Activated CD4-positive, alpha-beta T cell treated with anti-CD3 and anti-CD28 coated beads, Interleukin-2, amount 10 ng/mL, durations not matched to agents 24 days and 14 days (primary cell): Measurements from ENCODE around the gene STIP1. TPM values are rescaled to one million over a fixed set of nuclear protein-coding genes. Genes with fewer than 3 reads are reported as not detected.

Experiments used
- DNase-seq: peaks from one replicate; pipeline ENCODE4 v3.0.0; 2022
- H3K27ac Mint-ChIP-seq: one replicate; pipeline ENCODE4 v1.8.0; 2022; ENCODE audit warnings: mild to moderate bottlenecking, mixed read lengths
- H3K27me3 Mint-ChIP-seq: one replicate; pipeline ENCODE4 v1.8.0; 2022; ENCODE audit warnings: mixed read lengths
- H3K36me3 Mint-ChIP-seq: one replicate; pipeline ENCODE4 v1.8.0; 2022; ENCODE audit warnings: low read depth, mild to moderate bottlenecking, mixed read lengths
- H3K4me1 Mint-ChIP-seq: one replicate; pipeline ENCODE4 v1.8.0; 2021; ENCODE audit warnings: mixed read lengths
- H3K4me3 Mint-ChIP-seq: one replicate; pipeline ENCODE4 v1.8.0; 2022; ENCODE audit warnings: mild to moderate bottlenecking, moderate library complexity, mixed read lengths
- H3K9me3 Mint-ChIP-seq: one replicate; pipeline ENCODE4 v1.8.0; 2021; ENCODE audit warnings: mixed read lengths
- intact Hi-C: fragments of 100-400 bp; cut with micrococcal nuclease; formaldehyde crosslinking; loops from one replicate; pipeline ENCODE4 v1.15.1; 2023
- total RNA-seq: library from RNA; stranded (reverse); gene quantifications from 2 replicates; pipeline ENCODE4 v1.2.3, GENCODE V29; 2022

STIP1 gene
- total RNA-seq, 1 donor from 2014 or later, result 521 TPM

DNA sequence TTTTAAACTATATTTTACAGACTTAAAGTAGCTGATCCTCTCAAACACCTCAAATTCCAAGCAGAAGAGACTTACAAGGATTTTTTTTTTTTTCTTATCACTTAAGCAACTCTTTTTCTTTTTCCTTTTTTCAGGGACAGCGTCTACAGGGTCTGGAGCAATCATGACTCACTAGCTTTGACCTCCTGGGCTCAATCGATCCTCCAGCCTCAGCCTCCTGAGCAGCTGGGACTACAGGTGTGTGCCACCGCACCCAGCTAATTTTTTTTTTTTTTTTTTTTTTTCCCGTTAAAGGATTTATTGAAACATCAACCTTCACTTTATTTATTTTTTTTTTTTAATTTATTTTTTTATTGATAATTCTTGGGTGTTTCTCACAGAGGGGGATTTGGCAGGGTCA is 15.6 kb upstream of the STIP1 start:
- Mint-ChIP-seq H3K4me1 (peaks cover 6% of the 10 kb centered on the region), H3K4me3 (no peak overlapping the region), H3K36me3 (peaks cover 11% of the 10 kb centered on the region), H3K27me3 (no peaks in the 10 kb centered on the region), H3K9me3 (peaks cover 5% of the 10 kb centered on the region), H3K27ac (no peak overlapping the region)
- DNase-seq, result no peak
- intact Hi-C loops, result no loop called here

DNA sequence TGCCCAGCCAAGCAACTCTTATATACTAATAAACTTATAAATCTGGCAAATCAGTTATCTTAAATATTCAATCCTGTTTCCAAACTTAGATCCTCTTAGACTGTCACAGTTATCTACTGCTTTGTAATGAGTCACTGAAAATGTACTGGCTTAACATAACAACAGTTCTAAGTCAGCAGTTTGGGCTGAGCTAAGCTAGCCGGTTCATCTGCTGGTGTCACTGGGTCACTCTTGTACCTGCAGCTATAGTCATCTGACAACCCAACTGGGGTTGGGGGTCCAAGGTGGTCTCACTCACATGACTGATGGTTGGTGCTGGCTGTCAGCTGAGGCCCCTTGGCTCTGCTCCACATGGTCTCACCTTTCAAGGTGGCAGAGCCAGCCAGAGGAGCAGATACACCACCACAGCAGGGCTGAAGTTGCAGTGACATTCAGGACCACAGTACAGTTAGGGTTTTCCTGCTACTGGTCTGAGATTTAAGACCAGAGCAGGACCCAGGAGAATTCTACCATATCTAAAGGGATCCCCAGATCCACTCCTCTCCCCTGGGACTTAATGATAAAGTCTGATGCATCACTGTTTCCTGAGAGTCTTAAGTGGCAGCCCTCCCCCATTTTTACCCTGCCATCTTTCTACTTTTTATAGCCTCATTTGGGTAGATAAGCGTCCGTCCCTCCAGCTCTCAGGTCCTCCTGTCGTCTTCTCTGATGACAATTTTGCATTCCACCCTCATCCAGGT is 12.2 kb upstream of the STIP1 start:
- no peak overlapping the region for H3K4me3 Mint-ChIP-seq
- peaks cover 5% of the 10 kb centered on the region for H3K9me3 Mint-ChIP-seq
- peaks cover 18% of the 10 kb centered on the region for H3K4me1 Mint-ChIP-seq
- no peak for DNase-seq
- intact Hi-C loops, result no loop called here
- H3K27ac Mint-ChIP-seq, result no peak overlapping the region
- H3K36me3 Mint-ChIP-seq, result peaks cover 15% of the 10 kb centered on the region
- H3K27me3 Mint-ChIP-seq, result no peaks in the 10 kb centered on the region

GRCh38 chr11:64176751-64177150 is 9.2 kb upstream of the STIP1 start:
- intact Hi-C loops, result no loop called here
- Mint-ChIP-seq H3K27ac (no peak overlapping the region), H3K4me1 (peaks cover 25% of the 10 kb centered on the region)

DNA sequence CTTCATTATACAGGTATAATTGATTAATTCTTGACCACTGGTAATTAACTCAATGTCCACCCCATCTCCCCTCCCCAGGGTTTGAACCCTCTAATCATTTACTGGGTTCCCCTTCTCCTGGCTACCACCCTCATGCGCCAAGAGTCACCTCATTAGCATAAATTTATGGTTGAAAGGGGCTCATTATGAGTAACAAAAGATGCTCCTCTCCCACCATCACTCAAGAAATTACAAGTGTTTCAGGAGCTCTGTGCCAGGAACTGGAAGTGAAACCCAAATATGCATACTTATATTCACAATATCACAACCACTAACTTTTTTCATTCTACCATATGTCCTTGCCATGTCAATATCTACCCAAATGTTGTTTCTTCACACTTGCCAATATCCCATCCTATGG is 7.8 kb upstream of the STIP1 start:
- H3K4me1 Mint-ChIP-seq, result peaks cover 28% of the 10 kb centered on the region
- peaks cover 19% of the 10 kb centered on the region for H3K36me3 Mint-ChIP-seq
- DNase-seq, result no peak
- H3K27me3 Mint-ChIP-seq, result no peaks in the 10 kb centered on the region
- intact Hi-C loops, result no loop called here
- peaks cover 5% of the 10 kb centered on the region for H3K9me3 Mint-ChIP-seq
- H3K27ac Mint-ChIP-seq, result no peak overlapping the region
- H3K4me3 Mint-ChIP-seq, result no peak overlapping the region

More at GRCh38 chr11:64176751-64177150, 9.2 kb upstream of the STIP1 start:
- no peak overlapping the region for H3K4me3 Mint-ChIP-seq
- H3K9me3 Mint-ChIP-seq, result peaks cover 5% of the 10 kb centered on the region
- DNase-seq, result peak; percentile 71
- H3K36me3 Mint-ChIP-seq, result peaks cover 17% of the 10 kb centered on the region
- no peaks in the 10 kb centered on the region for H3K27me3 Mint-ChIP-seq

GRCh38 chr11:64178951-64179639 is 6.9 kb upstream of the STIP1 start:
- Mint-ChIP-seq H3K36me3 (peaks cover 14% of the 10 kb centered on the region), H3K9me3 (peaks cover 2% of the 10 kb centered on the region), H3K4me1 (peaks cover 36% of the 10 kb centered on the region), H3K27me3 (no peaks in the 10 kb centered on the region), H3K27ac (no peak overlapping the region), H3K4me3 (no peak overlapping the region)
- no peak for DNase-seq
- intact Hi-C loops, result no loop called here

DNA sequence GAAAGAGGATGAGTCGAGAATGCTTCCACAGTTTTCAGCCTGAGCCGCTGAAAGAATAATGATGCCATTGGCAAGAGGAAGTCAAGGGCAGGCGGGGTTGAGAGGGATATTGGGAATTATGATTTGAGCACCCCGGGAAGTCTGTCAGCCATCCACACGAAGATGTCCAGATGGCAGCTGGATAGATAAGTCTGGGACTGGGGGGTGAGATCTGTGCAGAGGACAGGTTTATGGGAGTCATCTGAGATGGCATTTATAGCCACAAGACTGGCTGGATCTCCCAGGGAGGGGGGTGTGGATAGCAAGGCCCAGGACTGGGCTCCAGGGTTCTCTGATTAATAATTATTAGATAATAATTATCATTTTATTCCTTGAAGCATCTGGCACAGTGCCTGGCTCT is 5.1 kb upstream of the STIP1 start:
- intact Hi-C loops, result loop anchor here (10.0 kb wide), 1 partner anchor 1296 kb away; the partner anchor contains the start of gene SLC3A2
- peaks cover 40% of the 10 kb centered on the region for H3K4me1 Mint-ChIP-seq
- peaks cover 15% of the 10 kb centered on the region for H3K36me3 Mint-ChIP-seq
- H3K4me3 Mint-ChIP-seq, result no peak overlapping the region
- H3K27me3 Mint-ChIP-seq, result peaks cover 2% of the 10 kb centered on the region
- no peaks in the 10 kb centered on the region for H3K9me3 Mint-ChIP-seq
- DNase-seq, result no peak
- H3K27ac Mint-ChIP-seq, result peak overlapping the region; percentile 25

DNA sequence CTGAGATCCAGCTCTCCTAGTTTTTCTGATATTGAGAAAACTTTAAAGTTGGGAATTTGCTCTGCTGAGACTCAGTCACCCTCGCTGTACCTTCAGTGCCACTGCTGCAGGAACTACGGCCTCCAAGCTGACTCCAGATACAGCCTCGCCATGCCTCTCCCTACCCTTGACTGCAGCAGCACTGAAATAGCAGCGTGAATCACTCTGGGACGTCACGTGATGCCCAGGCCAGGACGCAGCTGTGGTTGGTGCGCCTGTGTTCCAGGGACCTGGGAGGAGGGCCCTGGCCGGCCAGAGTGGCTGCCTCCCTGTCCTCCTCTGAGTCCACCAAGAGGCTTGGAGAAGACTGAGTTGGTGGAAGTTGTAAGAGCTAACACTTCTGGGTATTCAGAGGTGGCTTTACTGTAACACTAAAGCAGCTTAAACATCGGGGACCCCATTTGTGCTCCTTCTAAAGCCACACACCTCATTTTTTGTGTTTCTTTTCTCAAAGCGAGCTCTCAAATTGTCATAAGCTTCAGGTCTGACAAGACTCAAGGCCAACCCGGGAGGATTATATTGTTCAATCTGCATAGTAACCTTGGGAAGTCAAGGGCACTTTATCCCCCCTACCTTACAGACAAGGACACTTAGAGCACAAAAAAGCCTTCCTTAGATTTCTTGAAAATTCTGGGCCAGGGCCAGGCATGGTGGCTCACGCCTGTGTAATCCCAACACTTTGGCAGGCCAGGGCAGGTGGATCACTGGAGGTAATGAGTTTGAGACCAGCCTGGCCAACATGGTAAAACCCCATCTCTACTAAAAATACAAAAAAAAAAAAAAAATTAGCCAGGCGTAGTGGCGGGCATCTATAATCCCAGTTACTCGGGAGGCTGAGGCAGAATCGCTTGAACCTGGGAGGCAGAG is 4.2 kb upstream of the STIP1 start:
- H3K4me3 Mint-ChIP-seq, result peak overlapping the region; percentile 37
- H3K4me1 Mint-ChIP-seq, result peaks cover 39% of the 10 kb centered on the region
- peak; percentile 83 for DNase-seq
- peaks cover 4% of the 10 kb centered on the region for H3K27me3 Mint-ChIP-seq
- H3K9me3 Mint-ChIP-seq, result no peaks in the 10 kb centered on the region
- no peak overlapping the region for H3K27ac Mint-ChIP-seq
- intact Hi-C loops, result loop anchor here (10.0 kb wide), 1 partner anchor 1297 kb away; the partner anchor contains the start of gene SLC3A2
- H3K36me3 Mint-ChIP-seq, result peaks cover 17% of the 10 kb centered on the region

DNA sequence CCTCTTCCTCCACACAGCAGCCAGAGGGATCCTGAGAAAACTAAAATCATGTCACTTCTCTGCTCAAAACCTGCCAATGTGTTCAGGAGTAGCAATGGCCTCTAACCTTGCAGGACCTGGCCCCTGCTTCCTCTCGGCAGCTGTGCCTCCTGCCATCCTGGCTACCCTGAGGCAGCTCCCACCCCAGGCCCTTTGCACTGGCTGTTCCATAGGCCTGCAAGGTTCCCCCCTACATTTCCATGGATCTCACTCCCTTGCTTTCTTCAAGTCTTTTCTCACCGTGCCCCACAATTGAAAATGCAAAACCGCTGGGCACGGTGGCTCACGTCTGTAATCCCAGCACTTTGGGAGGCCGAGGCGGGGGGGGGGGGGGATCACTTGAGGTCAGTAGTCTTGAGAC is 2.1 kb upstream of the STIP1 start:
- H3K27ac Mint-ChIP-seq, result no peak overlapping the region
- peaks cover 25% of the 10 kb centered on the region for H3K4me1 Mint-ChIP-seq
- peak overlapping the region; percentile 43 for H3K4me3 Mint-ChIP-seq
- peaks cover 4% of the 10 kb centered on the region for H3K27me3 Mint-ChIP-seq
- intact Hi-C loops, result loop anchor here (2.0 to 10.0 kb wide), 2 partner anchors 17 to 1299 kb away; partner anchors contain the start of genes MACROD1 and SLC3A2
- no peak for DNase-seq
- H3K9me3 Mint-ChIP-seq, result no peaks in the 10 kb centered on the region
- peaks cover 19% of the 10 kb centered on the region for H3K36me3 Mint-ChIP-seq

GRCh38 chr11:64185175-64185692 is 737 bp upstream of the STIP1 start:
- no peak overlapping the region for H3K4me3 Mint-ChIP-seq
- H3K27ac Mint-ChIP-seq, result peak overlapping the region; percentile 98
- intact Hi-C loops, result loop anchor here (2.0 to 10.0 kb wide), 3 partner anchors 18 to 1300 kb away; partner anchors contain the start of genes ESRRA, MACROD1 and SLC3A2
- peaks cover 20% of the 10 kb centered on the region for H3K36me3 Mint-ChIP-seq
- no peaks in the 10 kb centered on the region for H3K9me3 Mint-ChIP-seq
- peaks cover 29% of the 10 kb centered on the region for H3K4me1 Mint-ChIP-seq
- peaks cover 4% of the 10 kb centered on the region for H3K27me3 Mint-ChIP-seq
- DNase-seq, result no peak

GRCh38 chr11:64186492-64187165 is 658 bp downstream of the STIP1 start:
- Mint-ChIP-seq H3K4me3 (no peak overlapping the region), H3K27me3 (peaks cover 4% of the 10 kb centered on the region), H3K9me3 (no peaks in the 10 kb centered on the region), H3K36me3 (peaks cover 26% of the 10 kb centered on the region), H3K27ac (no peak overlapping the region), H3K4me1 (peaks cover 27% of the 10 kb centered on the region)
- intact Hi-C loops, result loop anchor here (1.0 to 10.0 kb wide), 5 partner anchors 20 to 1302 kb away; partner anchors contain the start of genes ESRRA, FERMT3, FKBP2 and NUDT22
- DNase-seq, result peak; percentile 85

- Mint-ChIP-seq H3K4me1 (peaks cover 32% of the 10 kb centered on the region), H3K9me3 (no peaks in the 10 kb centered on the region), H3K4me3 (no peak overlapping the region), H3K36me3 (peaks cover 62% of the 10 kb centered on the region), H3K27ac (no peak overlapping the region), H3K27me3 (no peaks in the 10 kb centered on the region)
- intact Hi-C loops, result no loop called here
- DNase-seq, result no peak
Measured at GRCh38 chr11:64192434-64192833, 6.5 kb downstream of the STIP1 start.

GRCh38 chr11:64196626-64197025 is 10.7 kb downstream of the STIP1 start:
- Mint-ChIP-seq H3K4me1 (peaks cover 26% of the 10 kb centered on the region), H3K4me3 (no peak overlapping the region), H3K27ac (peak overlapping the region; percentile 30), H3K36me3 (peaks cover 80% of the 10 kb centered on the region), H3K27me3 (no peaks in the 10 kb centered on the region), H3K9me3 (no peaks in the 10 kb centered on the region)
- intact Hi-C loops, result no loop called here
- DNase-seq, result no peak

GRCh38 chr11:64198511-64198910 is 12.5 kb downstream of the STIP1 start:
- DNase-seq, result no peak

More at GRCh38 chr11:64198511-64198910, 12.5 kb downstream of the STIP1 start:
- peaks cover 82% of the 10 kb centered on the region for H3K36me3 Mint-ChIP-seq
- intact Hi-C loops, result no loop called here
- H3K9me3 Mint-ChIP-seq, result no peaks in the 10 kb centered on the region
- peaks cover 23% of the 10 kb centered on the region for H3K4me1 Mint-ChIP-seq
- no peak overlapping the region for H3K4me3 Mint-ChIP-seq
- H3K27ac Mint-ChIP-seq, result no peak overlapping the region
- H3K27me3 Mint-ChIP-seq, result no peaks in the 10 kb centered on the region
